Neuronal stem cell (in vitro differentiated cells): ENCODE measurements around the gene CNOT6L.
A peak's percentile ranks its signal among the peaks of the same experiment; 100 is the strongest.

Experiments used
- DNase-seq: peaks from one replicate; pipeline ENCODE4 v3.0.0-alpha.2; 2013; ENCODE audit warnings: low spot score
- H2AFZ ChIP-seq: one replicate; pipeline ENCODE4 v1.6.1; 2013; ENCODE audit warnings: mild to moderate bottlenecking, low read length, inconsistent platforms
- H2AK5ac ChIP-seq: 2 replicates; pipeline ENCODE4 v1.6.1; 2013; ENCODE audit warnings: low read depth, mild to moderate bottlenecking, inconsistent platforms, low read length, moderate library complexity, mixed read lengths
- H2BK120ac ChIP-seq: 2 replicates; pipeline ENCODE4 v1.6.1; 2013; ENCODE audit warnings: low read depth, mild to moderate bottlenecking, inconsistent platforms, low read length, moderate library complexity, mixed read lengths
- H2BK12ac ChIP-seq: one replicate; pipeline ENCODE4 v1.6.1; 2013; ENCODE audit warnings: low read length, inconsistent platforms
- H2BK15ac ChIP-seq: 2 replicates; pipeline ENCODE4 v1.6.1; 2013; ENCODE audit warnings: mild to moderate bottlenecking, low read length, inconsistent platforms, mixed read lengths
- H2BK5ac ChIP-seq: one replicate; pipeline ENCODE4 v1.6.1; 2013; ENCODE audit warnings: inconsistent platforms, mild to moderate bottlenecking, low read length, moderate library complexity
- H3K14ac ChIP-seq: one replicate; pipeline ENCODE4 v1.6.1; 2013; ENCODE audit warnings: low read length, inconsistent platforms
- H3K18ac ChIP-seq: 2 replicates; pipeline ENCODE4 v1.6.1; 2013; ENCODE audit warnings: low read length, inconsistent platforms
- H3K23ac ChIP-seq: 2 replicates; pipeline ENCODE4 v1.6.1; 2013; ENCODE audit warnings: low read depth, mild to moderate bottlenecking, mixed read lengths, low read length, inconsistent platforms; ENCODE audit not compliant: poor library complexity
- H3K27ac ChIP-seq: replicated peaks from 3 replicates; pipeline ENCODE4 v1.5.1; 2013; ENCODE audit warnings: low read length, inconsistent platforms
- H3K27me3 ChIP-seq, 3 experiments: 2 replicates each; pipeline ENCODE4 v1.6.1; 2013; ENCODE audit warnings: low read length in 3 of 3, mild to moderate bottlenecking in 2 of 3, inconsistent platforms in 1 of 3, low read depth in 1 of 3, mixed read lengths in 1 of 3, moderate library complexity in 1 of 3; ENCODE audit not compliant: control insufficient read depth in 3 of 3, insufficient read depth in 3 of 3
- H3K36me3 ChIP-seq, 2 donors: replicated peaks in 1 of 2; 2 replicates each; pipeline ENCODE4 v1.6.1; 2013; ENCODE audit warnings: low read length in 2 of 2; ENCODE audit not compliant: control insufficient read depth in 2 of 2, insufficient read depth in 2 of 2
- H3K4ac ChIP-seq: 2 replicates; pipeline ENCODE4 v1.6.1; 2013; ENCODE audit warnings: inconsistent platforms, mild to moderate bottlenecking, low read length, moderate library complexity
- H3K4me1 ChIP-seq, 2 donors: 1 replicate in 1 of 2; 2 replicates in 1 of 2; pipeline ENCODE4 v1.6.1; 2013; ENCODE audit warnings: low read length in 2 of 2, low read depth in 1 of 2; ENCODE audit not compliant: control insufficient read depth in 2 of 2, insufficient read depth in 1 of 2
- H3K4me2 ChIP-seq: one replicate; pipeline ENCODE4 v1.6.1; 2013; ENCODE audit warnings: mild to moderate bottlenecking, low read length, inconsistent platforms; ENCODE audit not compliant: insufficient read depth, poor library complexity, severe bottlenecking
- H3K4me3 ChIP-seq, 2 donors: 2 replicates each; pipeline ENCODE4 v1.5.1; 2013; ENCODE audit warnings: low read length in 2 of 2, mild to moderate bottlenecking in 2 of 2, inconsistent platforms in 1 of 2, moderate library complexity in 1 of 2
- H3K79me1 ChIP-seq: one replicate; pipeline ENCODE4 v1.6.1; 2013; ENCODE audit warnings: low read depth, mild to moderate bottlenecking, inconsistent platforms, low read length, moderate library complexity
- H3K9ac ChIP-seq: one replicate; pipeline ENCODE4 v1.6.1; 2013; ENCODE audit warnings: mild to moderate bottlenecking, low read depth, low read length, inconsistent platforms; ENCODE audit not compliant: poor library complexity
- H3K9me3 ChIP-seq, 2 donors: replicated peaks in 1 of 2; 2 replicates each; pipeline versions ENCODE3 to v1.6.1; 2013; ENCODE audit warnings: low read length in 2 of 2, mild to moderate bottlenecking in 2 of 2, inconsistent platforms in 1 of 2, low read depth in 1 of 2, mixed read lengths in 1 of 2, moderate library complexity in 1 of 2; ENCODE audit not compliant: control insufficient read depth in 2 of 2, insufficient read depth in 1 of 2
- H4K8ac ChIP-seq: one replicate; pipeline ENCODE4 v1.6.1; 2013; ENCODE audit warnings: low read depth, mild to moderate bottlenecking, inconsistent platforms, low read length, moderate library complexity
- H4K91ac ChIP-seq: one replicate; pipeline ENCODE4 v1.6.1; 2013; ENCODE audit warnings: low read length, low read depth, mild to moderate bottlenecking, inconsistent platforms; ENCODE audit not compliant: poor library complexity
- WGBS, 2 donors: extraction: QIAGEN DNeasy Blood & Tissue Kit; methylation state at CpG; one replicate each; pipeline ENCODE4 v1.1.7; 2013; ENCODE audit warnings: missing lambda C conversion rate in 2 of 2, mixed read lengths in 1 of 2; ENCODE audit not compliant: insufficient read length in 2 of 2, insufficient replicate concordance in 1 of 2; ENCODE audit errors: extremely low coverage in 2 of 2; 5-methylcytosine and 5-hydroxymethylcytosine counted together

Gene CNOT6L

DNA sequence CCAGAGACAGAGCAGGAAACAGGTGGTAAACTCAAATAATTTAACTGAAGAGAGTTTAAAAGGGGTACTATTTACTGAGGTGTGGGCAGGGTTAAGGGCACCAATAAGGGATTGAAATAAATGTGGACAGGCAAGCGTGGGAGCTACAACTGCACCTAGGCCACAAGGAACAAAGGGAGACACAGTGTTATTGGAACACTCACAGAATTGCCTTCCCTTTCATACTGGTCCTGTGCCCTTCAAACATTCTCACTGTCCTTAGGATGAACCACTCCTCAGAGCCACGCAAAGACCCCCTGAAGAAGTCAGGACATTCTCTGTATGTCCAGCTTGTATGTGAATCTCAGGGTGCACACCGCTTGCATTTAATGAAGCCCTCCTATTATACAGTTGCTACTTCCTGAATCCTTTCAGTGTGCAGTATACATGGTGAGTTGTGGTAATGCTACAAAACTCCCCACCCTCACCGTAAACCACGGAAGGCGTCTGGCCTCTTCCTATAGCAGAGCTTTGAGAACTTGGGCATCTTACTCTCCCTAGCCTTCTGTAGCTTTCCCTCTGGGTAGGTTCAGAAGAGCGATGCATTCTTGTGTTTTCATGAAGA lies 33.8 kb upstream of the CNOT6L start:
- H3K4me2 ChIP-seq = no peak overlapping the region

DNA sequence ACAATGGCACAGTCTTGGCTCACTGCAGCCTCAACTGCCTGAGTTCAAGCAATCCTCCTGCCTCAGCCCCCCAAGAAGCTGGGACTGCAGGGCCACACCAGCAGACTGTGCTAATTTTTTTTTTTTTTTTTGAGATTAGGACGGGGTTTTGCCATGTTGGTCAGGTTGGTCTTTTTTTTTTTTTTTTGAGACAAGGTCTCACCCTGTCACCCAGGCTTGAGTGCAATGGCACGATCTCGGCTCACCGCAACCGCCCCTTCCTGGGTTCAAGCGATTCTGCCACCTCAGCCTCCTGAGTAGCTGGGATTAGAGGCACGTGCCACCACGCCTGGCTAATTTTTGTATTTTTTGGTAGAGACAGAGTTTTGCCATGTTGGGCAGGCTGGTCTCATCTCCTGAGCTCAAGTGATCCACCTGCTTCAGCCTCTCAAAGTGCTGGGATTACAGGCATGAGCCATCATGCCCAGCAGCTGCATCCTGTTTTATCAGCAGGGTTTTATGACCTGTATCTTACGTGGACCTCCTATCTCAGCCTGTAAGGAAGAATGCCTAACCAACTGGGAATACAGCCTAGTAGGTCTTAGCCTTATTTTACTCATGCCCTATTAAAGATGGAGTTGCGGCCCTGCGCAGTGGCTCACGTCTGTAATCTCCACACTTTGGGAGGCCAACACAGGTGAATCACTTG lies 30.3 kb upstream of the CNOT6L start:
- H3K79me1 ChIP-seq = no peaks in the 10 kb centered on the region
- no peak overlapping the region for H4K91ac ChIP-seq
- H2AK5ac ChIP-seq = no peak overlapping the region
- no peak overlapping the region for H2BK15ac ChIP-seq
- no peaks in the 10 kb centered on the region for H3K9me3 ChIP-seq
- no peak overlapping the region for H3K4me2 ChIP-seq
- no peak overlapping the region for H2BK12ac ChIP-seq
- H3K4me1 ChIP-seq = no peaks in the 10 kb centered on the region
- H3K27me3 ChIP-seq = no peaks in the 10 kb centered on the region
- no peak overlapping the region for H2AFZ ChIP-seq
- WGBS, 2 donors = no CpG with 5 or more reads among the region's 12 CpGs
- H3K4me3 ChIP-seq = no peak overlapping the region
- no peak for DNase-seq
- no peak overlapping the region for H3K14ac ChIP-seq
- H2BK5ac ChIP-seq = no peak overlapping the region
- H4K8ac ChIP-seq = no peak overlapping the region
- no peak overlapping the region for H3K4ac ChIP-seq
- H3K27ac ChIP-seq = no peak overlapping the region
- no peak overlapping the region for H3K9ac ChIP-seq
- no peaks in the 10 kb centered on the region for H3K36me3 ChIP-seq
- no peak overlapping the region for H3K18ac ChIP-seq
- H3K23ac ChIP-seq = no peak overlapping the region
- H2BK120ac ChIP-seq = no peak overlapping the region

More for the DNA sequence above, 33.8 kb upstream of the CNOT6L start:
- no peak overlapping the region for H4K8ac ChIP-seq
- H2BK15ac ChIP-seq = no peak overlapping the region
- no peaks in the 10 kb centered on the region for H3K79me1 ChIP-seq
- H3K27ac ChIP-seq = no peak overlapping the region
- no peak overlapping the region for H4K91ac ChIP-seq
- no peak overlapping the region for H3K4me3 ChIP-seq
- H2BK120ac ChIP-seq = no peak overlapping the region
- no peak overlapping the region for H2BK5ac ChIP-seq
- no peak overlapping the region for H2AK5ac ChIP-seq
- H3K23ac ChIP-seq = no peak overlapping the region
- H3K4me1 ChIP-seq = no peaks in the 10 kb centered on the region
- no CpG with 5 or more reads among the region's 7 CpGs for WGBS, 2 donors
- no peaks in the 10 kb centered on the region for H3K27me3 ChIP-seq
- H3K9ac ChIP-seq = no peak overlapping the region
- H2BK12ac ChIP-seq = no peak overlapping the region
- no peak overlapping the region for H3K14ac ChIP-seq
- H2AFZ ChIP-seq = peak overlapping the region; percentile 57
- H3K18ac ChIP-seq = no peak overlapping the region
- H3K4ac ChIP-seq = no peak overlapping the region
- no peak for DNase-seq
- no peaks in the 10 kb centered on the region for H3K9me3 ChIP-seq
- no peaks in the 10 kb centered on the region for H3K36me3 ChIP-seq

DNA sequence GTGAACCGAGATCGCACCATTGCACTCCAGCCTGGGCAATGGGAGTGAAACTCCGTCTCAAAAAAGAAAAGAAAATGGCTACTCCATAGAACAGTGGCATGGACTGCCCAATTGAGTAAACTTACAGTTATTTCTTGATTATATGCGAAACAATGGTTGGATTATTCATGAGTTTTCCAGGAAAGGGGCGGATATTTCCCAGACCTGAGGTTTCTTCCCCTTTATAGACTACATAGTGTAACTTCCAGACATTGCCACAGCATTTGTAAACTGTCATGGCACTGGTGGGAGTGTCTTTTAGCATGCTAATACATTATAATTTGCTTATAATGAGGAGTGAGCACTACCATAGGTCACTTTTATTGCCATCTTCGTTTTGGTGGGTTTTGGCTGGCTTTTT lies 29.3 kb upstream of the CNOT6L start:
- Histone ChIP-seq H3K4ac (no peak overlapping the region), H3K14ac (no peak overlapping the region), H3K4me2 (no peak overlapping the region), H2AFZ (no peak overlapping the region), H3K9me3 (no peaks in the 10 kb centered on the region), H2BK12ac (no peak overlapping the region), H3K27me3 (no peaks in the 10 kb centered on the region), H3K79me1 (no peaks in the 10 kb centered on the region), H3K4me3 (no peak overlapping the region), H3K4me1 (no peaks in the 10 kb centered on the region), H3K9ac (no peak overlapping the region), H3K23ac (no peak overlapping the region), H4K91ac (no peak overlapping the region), H2BK5ac (no peak overlapping the region), H2BK15ac (no peak overlapping the region), H4K8ac (no peak overlapping the region), H3K36me3 (no peaks in the 10 kb centered on the region), H2BK120ac (no peak overlapping the region), H2AK5ac (no peak overlapping the region), H3K27ac (no peak overlapping the region), H3K18ac (no peak overlapping the region)
- no CpG with 5 or more reads among the region's 6 CpGs for whole genome bisulfite sequencing, 2 donors
- no peak for DNase-seq

DNA sequence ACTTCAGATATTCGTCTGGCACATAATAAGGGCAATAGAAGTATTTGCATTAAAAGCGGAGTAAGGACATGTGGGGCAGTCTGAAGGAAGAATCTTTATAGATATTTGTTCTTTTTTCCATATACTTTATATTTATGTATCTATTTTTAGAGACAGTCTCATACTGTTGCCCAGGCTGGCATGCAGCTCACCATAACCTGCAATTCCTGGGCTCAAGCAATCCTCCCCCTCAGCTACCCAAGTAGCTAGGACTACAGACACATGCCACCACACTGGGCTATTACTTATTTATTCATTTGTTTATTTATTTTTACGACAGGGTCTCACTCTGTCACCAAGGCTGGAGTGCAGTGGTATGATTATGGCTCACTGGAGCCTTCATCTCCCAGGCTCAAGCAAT lies 26.8 kb upstream of the CNOT6L start:
- H2BK15ac ChIP-seq = no peak overlapping the region
- H3K9ac ChIP-seq = no peak overlapping the region
- H4K8ac ChIP-seq = no peak overlapping the region
- H4K91ac ChIP-seq = no peak overlapping the region
- H2BK5ac ChIP-seq = no peak overlapping the region
- no peak overlapping the region for H3K23ac ChIP-seq
- H3K36me3 ChIP-seq = no peaks in the 10 kb centered on the region
- no peak overlapping the region for H3K4ac ChIP-seq
- H3K27ac ChIP-seq = no peak overlapping the region
- no peaks in the 10 kb centered on the region for H3K27me3 ChIP-seq
- no peak for DNase-seq
- no peaks in the 10 kb centered on the region for H3K9me3 ChIP-seq
- H2AFZ ChIP-seq = no peak overlapping the region
- no peak overlapping the region for H3K4me3 ChIP-seq
- no peak overlapping the region for H2BK12ac ChIP-seq
- H3K79me1 ChIP-seq = no peaks in the 10 kb centered on the region
- H3K4me1 ChIP-seq = no peaks in the 10 kb centered on the region
- WGBS, 2 donors = no CpG with 5 or more reads among the region's 3 CpGs
- H3K18ac ChIP-seq = no peak overlapping the region
- no peak overlapping the region for H2AK5ac ChIP-seq
- no peak overlapping the region for H3K4me2 ChIP-seq
- no peak overlapping the region for H3K14ac ChIP-seq
- no peak overlapping the region for H2BK120ac ChIP-seq
